SK-N-SH treated with all-trans-retinoic acid at 6 μM for 48 hours (cell line): ENCODE results near the gene PNKD.

Experiments
- ARNTL ChIP-seq: fragments of 450-650 bp; formaldehyde crosslinking; IDR thresholded peaks from 2 replicates; pipeline ENCODE4 v1.5.0; 2020; ENCODE audit warnings: low read depth, mild to moderate bottlenecking, moderate library complexity, borderline replicate concordance
- BACH2 ChIP-seq: fragments of 250-450 bp; sonication (Bioruptor Pico); IDR thresholded peaks from 2 replicates; pipeline ENCODE4 v1.9.0; 2021; ENCODE audit warnings: mild to moderate bottlenecking, borderline replicate concordance
- CREB5 ChIP-seq: fragments of 250-450 bp; sonication (Bioruptor Pico); IDR thresholded peaks from 2 replicates; pipeline ENCODE4 v1.5.1; 2020; ENCODE audit warnings: low read depth, mild to moderate bottlenecking, moderate library complexity
- CSDC2 ChIP-seq: fragments of 250-450 bp; sonication (Bioruptor Pico); IDR thresholded peaks from 2 replicates; pipeline ENCODE4 v1.5.0; 2020; ENCODE audit warnings: mild to moderate bottlenecking, moderate library complexity
- CSRNP3 ChIP-seq: fragments of 250-450 bp; sonication (Bioruptor Pico); IDR thresholded peaks from 2 replicates; pipeline ENCODE4 v1.5.1; 2021; ENCODE audit warnings: mild to moderate bottlenecking, moderate library complexity
- ESRRG ChIP-seq: fragments of 250-450 bp; sonication (Bioruptor Pico); IDR thresholded peaks from 2 replicates; pipeline ENCODE4 v1.6.1; 2021; ENCODE audit warnings: mild to moderate bottlenecking
- PATZ1 ChIP-seq: fragments of 250-450 bp; sonication (Bioruptor Pico); IDR thresholded peaks from 2 replicates; pipeline ENCODE4 v1.8.0; 2020; ENCODE audit warnings: mild to moderate bottlenecking, moderate library complexity, borderline replicate concordance
- ZFP3 ChIP-seq: fragments of 250-450 bp; sonication (Bioruptor Pico); IDR thresholded peaks from 2 replicates; pipeline ENCODE4 v1.5.0; 2020; ENCODE audit warnings: mild to moderate bottlenecking, moderate library complexity
- ZFP30 ChIP-seq: fragments of 450-650 bp; formaldehyde crosslinking; IDR thresholded peaks from 2 replicates; pipeline ENCODE4 v1.5.0; 2022; ENCODE audit warnings: mild to moderate bottlenecking, moderate library complexity
- ZNF70 ChIP-seq: fragments of 450-650 bp; formaldehyde crosslinking; IDR thresholded peaks from 2 replicates; pipeline ENCODE4 v1.5.0; 2020; ENCODE audit warnings: mild to moderate bottlenecking, moderate library complexity

- no peak for TF ChIP-seq ZFP3 (CRISPR knock-in tag)
- TF ChIP-seq ZNF70 (CRISPR knock-in tag), result no peak
- no peak for TF ChIP-seq PATZ1 (CRISPR knock-in tag)
- no peak for TF ChIP-seq BACH2 (CRISPR knock-in tag)
- TF ChIP-seq CREB5 (CRISPR knock-in tag), result no peak
- no peak for TF ChIP-seq ESRRG (CRISPR knock-in tag)
- no peak for TF ChIP-seq ARNTL
- no peak for TF ChIP-seq CSDC2 (CRISPR knock-in tag)
- TF ChIP-seq CSRNP3 (CRISPR knock-in tag), result no peak
- no peak for TF ChIP-seq ZFP30 (CRISPR knock-in tag)
Observed at GRCh38 chr2:218292048-218293014, 22.0 kb downstream of the PNKD start, which contains the start of gene TMBIM1.
